ENCODE measurements around the gene EIF5A2.

EIF5A2 gene

GRCh38 chr3:170953229-170953628, 44.8 kb upstream of the EIF5A2 start:
- Histone ChIP-seq H3K27me3 (ENCODE audit: insufficient read depth, low read length) (no peaks in the 10 kb centered on the region), H3K4me2 (ENCODE audit: low read length) (no peak overlapping the region), H3F3A (ENCODE audit: insufficient read depth, low read length) (no peaks in the 10 kb centered on the region), H3K9ac (ENCODE audit: low read length) (no peak overlapping the region), H3K4me1 (ENCODE audit: insufficient read depth, low read length, severe bottlenecking) (no peaks in the 10 kb centered on the region), H4K20me1 (ENCODE audit: insufficient read depth, low read length) (no peaks in the 10 kb centered on the region), H3K27ac (ENCODE audit: low read depth, low read length, poor library complexity, severe bottlenecking) (no peak overlapping the region), H3K79me2 (ENCODE audit: insufficient read depth, low read length) (no peaks in the 10 kb centered on the region), H3K4me3 (ENCODE audit: low read depth, low read length, poor library complexity, severe bottlenecking) (no peak overlapping the region), H3K9me3 (ENCODE audit: low read length) (no peaks in the 10 kb centered on the region), H2AFZ (ENCODE audit: low read length) (no peak overlapping the region), H3K36me3 (ENCODE audit: insufficient read depth, low read length) (no peaks in the 10 kb centered on the region), H3K9me2 (ENCODE audit: low read depth, low read length) (no peaks in the 10 kb centered on the region)
- TF ChIP-seq, protein P1, sequence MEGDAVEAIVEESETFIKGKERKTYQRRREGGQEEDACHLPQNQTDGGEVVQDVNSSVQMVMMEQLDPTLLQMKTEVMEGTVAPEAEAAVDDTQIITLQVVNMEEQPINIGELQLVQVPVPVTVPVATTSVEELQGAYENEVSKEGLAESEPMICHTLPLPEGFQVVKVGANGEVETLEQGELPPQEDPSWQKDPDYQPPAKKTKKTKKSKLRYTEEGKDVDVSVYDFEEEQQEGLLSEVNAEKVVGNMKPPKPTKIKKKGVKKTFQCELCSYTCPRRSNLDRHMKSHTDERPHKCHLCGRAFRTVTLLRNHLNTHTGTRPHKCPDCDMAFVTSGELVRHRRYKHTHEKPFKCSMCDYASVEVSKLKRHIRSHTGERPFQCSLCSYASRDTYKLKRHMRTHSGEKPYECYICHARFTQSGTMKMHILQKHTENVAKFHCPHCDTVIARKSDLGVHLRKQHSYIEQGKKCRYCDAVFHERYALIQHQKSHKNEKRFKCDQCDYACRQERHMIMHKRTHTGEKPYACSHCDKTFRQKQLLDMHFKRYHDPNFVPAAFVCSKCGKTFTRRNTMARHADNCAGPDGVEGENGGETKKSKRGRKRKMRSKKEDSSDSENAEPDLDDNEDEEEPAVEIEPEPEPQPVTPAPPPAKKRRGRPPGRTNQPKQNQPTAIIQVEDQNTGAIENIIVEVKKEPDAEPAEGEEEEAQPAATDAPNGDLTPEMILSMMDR (IDR thresholded peaks at IDR 0.05; ENCODE audit: low read length) = no peak
- no peak for TF ChIP-seq EZH2 (IDR thresholded peaks at IDR 0.05; ENCODE audit: borderline replicate concordance, low read length)

- Histone ChIP-seq H3K4me2 (ENCODE audit: low read length) (no peak overlapping the region), H2AFZ (ENCODE audit: low read length) (no peak overlapping the region), H4K20me1 (ENCODE audit: insufficient read depth, low read length) (no peaks in the 10 kb centered on the region), H3K9ac (ENCODE audit: low read length) (no peak overlapping the region), H3K9me2 (ENCODE audit: low read depth, low read length) (no peaks in the 10 kb centered on the region), H3K79me2 (ENCODE audit: insufficient read depth, low read length) (no peaks in the 10 kb centered on the region), H3K4me3 (ENCODE audit: low read depth, low read length, poor library complexity, severe bottlenecking) (no peak overlapping the region), H3F3A (ENCODE audit: insufficient read depth, low read length) (no peaks in the 10 kb centered on the region), H3K27me3 (ENCODE audit: insufficient read depth, low read length) (no peaks in the 10 kb centered on the region), H3K4me1 (ENCODE audit: insufficient read depth, low read length, severe bottlenecking) (no peaks in the 10 kb centered on the region), H3K36me3 (ENCODE audit: insufficient read depth, low read length) (no peaks in the 10 kb centered on the region), H3K9me3 (ENCODE audit: low read length) (no peaks in the 10 kb centered on the region), H3K27ac (ENCODE audit: low read depth, low read length, poor library complexity, severe bottlenecking) (no peak overlapping the region)
- TF ChIP-seq, protein P1 (IDR thresholded peaks at IDR 0.05; ENCODE audit: low read length) = no peak
- TF ChIP-seq EZH2 (IDR thresholded peaks at IDR 0.05; ENCODE audit: borderline replicate concordance, low read length) = no peak
These were observed 40.8 kb upstream of the EIF5A2 start for GRCh38 chr3:170949211-170949610.

- no peaks in the 10 kb centered on the region for H4K20me1 ChIP-seq (ENCODE audit: insufficient read depth, low read length)
- H3F3A ChIP-seq (ENCODE audit: insufficient read depth, low read length) = no peaks in the 10 kb centered on the region
- no peaks in the 10 kb centered on the region for H3K9me2 ChIP-seq (ENCODE audit: low read depth, low read length)
- H3K27me3 ChIP-seq (ENCODE audit: insufficient read depth, low read length) = no peaks in the 10 kb centered on the region
- no peak overlapping the region for H3K27ac ChIP-seq (ENCODE audit: low read depth, low read length, poor library complexity, severe bottlenecking)
- H3K4me2 ChIP-seq (ENCODE audit: low read length) = no peak overlapping the region
- no peak overlapping the region for H3K4me3 ChIP-seq (ENCODE audit: low read depth, low read length, poor library complexity, severe bottlenecking)
- H2AFZ ChIP-seq (ENCODE audit: low read length) = no peak overlapping the region
- no peaks in the 10 kb centered on the region for H3K4me1 ChIP-seq (ENCODE audit: insufficient read depth, low read length, severe bottlenecking)
- H3K9ac ChIP-seq (ENCODE audit: low read length) = no peak overlapping the region
- H3K9me3 ChIP-seq (ENCODE audit: low read length) = no peaks in the 10 kb centered on the region
- H3K36me3 ChIP-seq (ENCODE audit: insufficient read depth, low read length) = no peaks in the 10 kb centered on the region
- no peak for TF ChIP-seq EZH2 (IDR thresholded peaks at IDR 0.05; ENCODE audit: borderline replicate concordance, low read length)
- TF ChIP-seq, protein P1 (IDR thresholded peaks at IDR 0.05; ENCODE audit: low read length) = no peak
- no peaks in the 10 kb centered on the region for H3K79me2 ChIP-seq (ENCODE audit: insufficient read depth, low read length)
These were observed 38.8 kb upstream of the EIF5A2 start for GRCh38 chr3:170947018-170947769.

All from OCI-LY1 (cell line).